GM20000 (cell line): ENCODE data around the gene CXXC1.
"Not testable (repeated sequence)": the region's sequence is repeated elsewhere in the genome, so short reads cannot be mapped to it uniquely, and the experiment has no call there.

Experiments used
- DNase-seq: peaks from one replicate; pipeline ENCODE4 v3.0.0; 2012; ENCODE audit warnings: low spot score
- CTCF ChIP-seq: IDR thresholded peaks from 2 replicates; pipeline ENCODE4 v1.5.1; 2012; ENCODE audit warnings: mild to moderate bottlenecking, control low read depth; ENCODE audit errors: extremely low read depth, missing control alignments

CXXC1 gene

DNA sequence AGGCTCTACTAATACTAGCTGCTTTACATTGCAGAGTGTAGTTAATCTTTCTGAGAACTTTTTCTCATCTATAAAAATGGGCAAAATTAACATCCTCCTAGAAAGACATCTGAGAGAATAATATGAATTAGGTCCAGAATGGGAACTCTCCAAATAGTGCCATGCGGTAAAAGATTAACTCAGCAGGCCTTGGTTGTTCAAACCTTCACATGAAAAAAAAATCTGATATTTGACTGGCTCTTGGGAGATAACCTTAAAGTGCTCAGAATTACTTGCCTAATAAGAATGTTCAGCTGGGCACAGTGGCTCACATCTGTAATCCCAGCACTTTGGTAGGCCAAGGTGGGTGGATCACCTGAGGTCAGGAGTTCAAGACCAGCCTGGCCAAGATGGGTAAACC is 5.5 kb upstream of the CXXC1 start:
- no peak for TF ChIP-seq CTCF

GRCh38 chr18:50289108-50289443 is 1.6 kb upstream of the CXXC1 start:
- DNase-seq, result no peak
- no peak for TF ChIP-seq CTCF

More for the DNA sequence above, 5.5 kb upstream of the CXXC1 start:
- no peak for DNase-seq

DNA sequence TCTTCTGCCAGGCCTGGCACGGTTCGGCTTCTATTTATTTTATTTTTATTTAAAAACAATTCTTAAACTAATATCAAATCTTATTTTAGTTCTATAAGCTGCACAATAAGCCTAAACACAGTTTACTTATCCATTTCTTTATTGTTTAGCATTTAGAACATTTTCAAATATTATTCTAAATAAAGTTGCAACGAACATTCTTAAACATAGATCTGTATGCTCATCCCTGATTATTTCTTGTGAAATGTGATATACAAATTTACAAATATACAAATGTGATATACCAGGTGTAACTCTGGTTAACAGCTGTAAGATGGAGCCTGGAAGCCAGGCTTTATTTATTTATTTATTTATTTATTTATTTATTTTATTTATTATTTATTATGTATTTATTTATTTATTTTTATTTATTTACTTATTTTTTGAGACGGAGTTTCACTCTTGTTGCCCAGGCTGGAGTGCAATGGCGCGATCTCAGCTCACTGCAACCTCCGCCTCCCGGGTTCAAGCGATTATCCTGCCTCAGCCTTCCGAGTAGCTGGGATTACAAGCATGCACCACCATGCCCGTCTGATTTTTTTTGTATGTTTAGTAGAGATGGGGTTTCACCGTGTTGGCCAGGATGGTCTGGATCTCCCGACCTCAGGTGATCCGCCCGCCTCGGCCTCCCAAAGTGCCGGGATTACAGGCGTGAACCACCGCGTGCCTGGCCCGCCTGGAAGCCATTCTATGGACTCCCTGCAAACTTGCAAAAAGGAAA is 1.0 kb upstream of the CXXC1 start:
- not testable (repeated sequence) for DNase-seq

GRCh38 chr18:50287028-50287440 is 458 bp downstream of the CXXC1 start:
- no peak for TF ChIP-seq CTCF
- DNase-seq, result no peak

GRCh38 chr18:50286391-50287027 is 983 bp downstream of the CXXC1 start:
- no peak for DNase-seq

GRCh38 chr18:50285631-50286321 is 1.7 kb downstream of the CXXC1 start:
- TF ChIP-seq CTCF, result no peak

More at GRCh38 chr18:50286391-50287027, 983 bp downstream of the CXXC1 start:
- TF ChIP-seq CTCF, result no peak

DNA sequence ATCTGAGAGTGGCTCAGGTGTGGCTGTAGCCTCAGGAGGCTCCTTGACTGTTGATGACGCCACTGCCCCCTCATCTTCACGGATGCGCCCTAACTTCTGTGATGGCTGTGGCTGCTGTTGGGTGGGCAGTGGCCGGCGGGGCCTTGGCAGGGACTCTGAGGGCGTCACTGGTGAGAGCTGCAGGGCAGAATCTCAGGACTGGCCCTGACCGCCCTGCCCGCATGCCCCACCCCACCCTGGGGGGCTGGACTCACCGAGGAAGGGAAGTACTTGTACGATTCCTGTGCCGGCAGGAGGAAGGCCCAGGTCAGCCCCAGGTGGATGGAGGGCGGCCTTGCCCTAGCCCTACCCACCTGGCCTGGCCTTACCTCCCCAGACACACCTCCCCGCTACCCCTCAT is 2.4 kb downstream of the CXXC1 start:
- TF ChIP-seq CTCF, result no peak

More at GRCh38 chr18:50285631-50286321, 1.7 kb downstream of the CXXC1 start:
- DNase-seq, result no peak

More for the DNA sequence above, 2.4 kb downstream of the CXXC1 start:
- DNase-seq, result no peak
